Chondrocyte (in vitro differentiated cells): ENCODE data around the gene PIP4K2B. TPM values are rescaled to one million over a fixed set of nuclear protein-coding genes. Genes with fewer than 3 reads are reported as not detected.

Experiments used
- DNase-seq: peaks from one replicate; pipeline ENCODE4 v3.0.0; 2021; ENCODE audit warnings: mixed read lengths, low spot score
- H3K27ac Mint-ChIP-seq: one replicate; pipeline ENCODE4 v1.8.0; 2021; ENCODE audit warnings: mild to moderate bottlenecking, moderate library complexity, mixed read lengths; ENCODE audit not compliant: unreplicated experiment
- H3K27me3 Mint-ChIP-seq: 2 replicates; pipeline ENCODE4 v1.8.0; 2021; ENCODE audit warnings: low read depth, mixed read lengths
- H3K36me3 Mint-ChIP-seq: 2 replicates; pipeline ENCODE4 v1.8.0; 2021; ENCODE audit warnings: low read depth, mixed read lengths
- H3K4me1 Mint-ChIP-seq: 2 replicates; pipeline ENCODE4 v1.8.0; 2021; ENCODE audit warnings: low read depth, mild to moderate bottlenecking, mixed read lengths
- H3K4me3 Mint-ChIP-seq: one replicate; pipeline ENCODE4 v1.8.0; 2021; ENCODE audit warnings: mild to moderate bottlenecking, moderate library complexity, mixed read lengths; ENCODE audit not compliant: unreplicated experiment
- H3K9me3 Mint-ChIP-seq: 2 replicates; pipeline ENCODE4 v1.8.0; 2021; ENCODE audit warnings: low read depth, mixed read lengths
- total RNA-seq: library from RNA; stranded (reverse); gene quantifications from 3 replicates; pipeline ENCODE4 v1.2.1, GENCODE V29; 2021
- TF ChIP-seq, protein P1 (sequence below): fragments of 200-600 bp; sonication (generic); IDR thresholded peaks from 2 replicates; pipeline ENCODE4 v1.5.0; 2021; ENCODE audit warnings: antibody characterized with exemption, mild to moderate bottlenecking, moderate library complexity

PIP4K2B gene
- total RNA-seq, 1 donor from 2014 or later = 58.7 TPM

DNA sequence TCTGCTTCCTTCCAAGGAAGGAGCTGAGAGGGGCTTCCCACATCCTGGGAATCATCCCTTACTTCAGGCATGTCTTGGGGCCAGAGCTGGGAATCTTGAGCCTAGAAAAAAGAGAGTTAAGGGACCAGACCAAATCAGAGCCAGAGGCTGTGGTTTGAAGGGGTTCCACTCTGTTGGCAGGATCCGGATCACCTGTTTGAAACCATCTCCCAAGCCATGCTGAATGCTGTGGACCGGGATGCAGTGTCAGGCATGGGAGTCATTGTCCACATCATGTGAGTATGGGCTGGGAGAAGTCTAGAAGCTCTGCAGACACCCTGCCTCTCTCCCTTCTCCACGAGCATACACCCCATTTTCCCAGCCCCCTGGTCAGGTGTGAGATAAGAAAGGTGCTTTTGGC lies 37.1 kb downstream of the PIP4K2B start:
- Mint-ChIP-seq H3K4me3 (no peak overlapping the region), H3K36me3 (peaks cover 31% of the 10 kb centered on the region), H3K27ac (peak overlapping the region; percentile 27), H3K9me3 (no peaks in the 10 kb centered on the region), H3K27me3 (no peaks in the 10 kb centered on the region), H3K4me1 (no peaks in the 10 kb centered on the region)
- TF ChIP-seq, protein P1, sequence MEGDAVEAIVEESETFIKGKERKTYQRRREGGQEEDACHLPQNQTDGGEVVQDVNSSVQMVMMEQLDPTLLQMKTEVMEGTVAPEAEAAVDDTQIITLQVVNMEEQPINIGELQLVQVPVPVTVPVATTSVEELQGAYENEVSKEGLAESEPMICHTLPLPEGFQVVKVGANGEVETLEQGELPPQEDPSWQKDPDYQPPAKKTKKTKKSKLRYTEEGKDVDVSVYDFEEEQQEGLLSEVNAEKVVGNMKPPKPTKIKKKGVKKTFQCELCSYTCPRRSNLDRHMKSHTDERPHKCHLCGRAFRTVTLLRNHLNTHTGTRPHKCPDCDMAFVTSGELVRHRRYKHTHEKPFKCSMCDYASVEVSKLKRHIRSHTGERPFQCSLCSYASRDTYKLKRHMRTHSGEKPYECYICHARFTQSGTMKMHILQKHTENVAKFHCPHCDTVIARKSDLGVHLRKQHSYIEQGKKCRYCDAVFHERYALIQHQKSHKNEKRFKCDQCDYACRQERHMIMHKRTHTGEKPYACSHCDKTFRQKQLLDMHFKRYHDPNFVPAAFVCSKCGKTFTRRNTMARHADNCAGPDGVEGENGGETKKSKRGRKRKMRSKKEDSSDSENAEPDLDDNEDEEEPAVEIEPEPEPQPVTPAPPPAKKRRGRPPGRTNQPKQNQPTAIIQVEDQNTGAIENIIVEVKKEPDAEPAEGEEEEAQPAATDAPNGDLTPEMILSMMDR = no peak
- DNase-seq = no peak

DNA sequence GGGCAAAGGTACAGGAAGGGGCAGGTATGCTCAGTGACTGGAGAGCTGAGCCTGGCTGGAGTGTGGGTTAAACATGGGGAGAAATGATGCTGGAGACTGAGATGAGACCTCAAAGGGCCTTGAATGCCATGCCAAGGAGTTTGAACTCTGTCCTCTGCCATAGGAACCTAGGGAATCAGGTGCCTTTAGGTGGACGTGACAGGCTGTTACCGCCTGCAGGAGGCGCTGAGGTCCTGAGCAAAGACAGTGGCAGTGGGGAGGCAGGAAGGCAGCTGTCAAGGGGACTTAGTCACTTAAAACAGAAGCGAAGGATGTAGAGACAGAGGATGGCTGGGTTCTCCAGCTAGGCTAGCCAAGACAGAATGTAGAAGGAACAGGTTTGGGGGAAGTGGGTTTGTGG lies 37.7 kb downstream of the PIP4K2B start:
- TF ChIP-seq, protein P1 = peak; percentile 70
- H3K4me3 Mint-ChIP-seq = no peak overlapping the region
- no peaks in the 10 kb centered on the region for H3K27me3 Mint-ChIP-seq

DNA sequence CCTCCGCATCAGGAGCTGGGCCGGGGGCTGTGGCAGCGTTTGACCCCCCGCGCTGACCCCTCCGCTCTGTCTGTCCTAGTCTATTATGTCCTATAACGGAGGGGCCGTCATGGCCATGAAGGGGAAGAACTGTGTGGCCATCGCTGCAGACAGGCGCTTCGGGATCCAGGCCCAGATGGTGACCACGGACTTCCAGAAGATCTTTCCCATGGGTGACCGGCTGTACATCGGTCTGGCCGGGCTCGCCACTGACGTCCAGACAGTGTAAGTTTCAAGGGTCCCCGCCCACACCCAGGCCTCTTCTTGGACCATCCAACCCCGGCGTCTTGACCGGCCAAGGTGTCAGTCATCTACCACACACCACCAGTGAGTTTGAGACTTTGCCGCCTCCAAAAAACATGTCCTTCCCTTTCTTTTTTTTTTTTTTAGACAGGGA lies 46.3 kb downstream of the PIP4K2B start:
- Mint-ChIP-seq H3K9me3 (no peaks in the 10 kb centered on the region), H3K36me3 (peaks cover 3% of the 10 kb centered on the region), H3K27me3 (no peaks in the 10 kb centered on the region), H3K4me1 (peaks cover 39% of the 10 kb centered on the region), H3K4me3 (peak overlapping the region; percentile 93), H3K27ac (peak overlapping the region; percentile 95)
- DNase-seq = no peak
- TF ChIP-seq, protein P1 = no peak

More for the DNA sequence above, 37.7 kb downstream of the PIP4K2B start:
- H3K4me1 Mint-ChIP-seq = no peaks in the 10 kb centered on the region
- no peak for DNase-seq
- H3K27ac Mint-ChIP-seq = no peak overlapping the region
- H3K9me3 Mint-ChIP-seq = no peaks in the 10 kb centered on the region
- peaks cover 30% of the 10 kb centered on the region for H3K36me3 Mint-ChIP-seq

DNA sequence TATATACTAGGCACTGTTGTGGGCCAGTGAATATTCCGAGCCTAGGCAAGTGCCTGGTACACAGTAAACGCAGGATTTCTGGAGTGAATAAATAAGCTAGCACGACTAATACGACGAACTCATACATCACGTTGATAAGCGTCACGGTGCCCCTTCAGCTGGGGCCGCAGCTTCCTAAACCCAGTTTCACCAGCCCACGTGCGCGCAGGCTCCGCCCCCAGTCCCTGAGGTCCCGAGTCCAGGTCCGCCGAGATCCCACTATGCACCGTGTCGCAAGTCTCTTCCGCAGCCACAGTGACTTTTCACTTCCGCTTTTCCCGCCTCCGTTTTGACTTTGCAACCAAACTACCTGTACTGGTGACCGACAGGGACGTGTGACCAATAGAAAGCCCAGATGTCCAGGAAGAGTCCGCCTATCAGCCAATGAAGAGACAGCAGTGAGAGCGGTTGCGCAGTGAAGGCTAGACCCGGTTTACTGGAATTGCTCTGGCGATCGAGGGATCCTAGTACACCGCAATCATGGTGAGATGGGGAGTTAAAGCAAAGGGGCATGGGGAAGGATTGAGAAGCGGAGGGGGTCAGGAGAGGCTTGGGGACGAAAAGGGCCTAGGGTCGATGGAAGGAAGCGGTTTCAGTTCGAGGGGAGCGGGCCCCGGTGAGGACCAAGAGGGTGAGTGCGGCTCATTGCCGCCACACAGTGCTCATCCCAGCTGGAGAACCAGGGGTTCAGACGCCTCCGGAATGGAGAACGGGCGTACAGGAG lies 46.9 kb downstream of the PIP4K2B start, which contains the start of gene PSMB3:
PSMB3 (plus strand) TSS at position 434 of the 763 bp plus-strand sequence; CDS start at position 520, 86 bp downstream.
- Mint-ChIP-seq H3K4me1 (peaks cover 39% of the 10 kb centered on the region), H3K9me3 (no peaks in the 10 kb centered on the region), H3K27ac (peak within 1 kb of the TSS; percentile 95), H3K36me3 (peaks cover 3% of the 10 kb centered on the region), H3K4me3 (peak within 1 kb of the TSS; percentile 93), H3K27me3 (no peaks in the 10 kb centered on the region)
- TF ChIP-seq, protein P1 = no peak
- peak; percentile 97 for DNase-seq

DNA sequence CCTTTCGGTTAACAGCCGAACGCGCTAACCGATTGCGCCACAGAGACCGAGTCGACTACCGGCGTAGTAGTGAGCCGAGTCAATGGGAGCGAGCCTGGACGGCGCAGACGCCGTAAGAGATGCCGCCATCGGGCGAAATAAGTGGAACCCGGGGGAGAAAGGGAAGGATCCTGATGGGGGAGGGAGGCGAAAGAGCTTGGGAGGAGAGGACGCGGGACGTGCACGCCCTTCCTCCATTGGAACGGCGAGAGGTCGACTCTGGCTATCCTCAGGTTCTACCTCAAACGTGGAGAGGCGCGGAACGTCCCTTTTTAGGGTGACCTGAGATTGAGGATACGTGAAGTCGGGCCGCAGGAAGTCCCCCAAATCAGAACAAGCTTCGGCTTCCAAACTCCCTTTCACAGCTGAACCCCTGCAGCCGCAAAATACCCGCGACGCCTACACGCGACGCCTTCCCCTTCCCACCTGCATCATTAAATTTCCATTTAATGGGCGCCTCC lies 47.5 kb downstream of the PIP4K2B start:
- DNase-seq = no peak

More for the DNA sequence above, 47.5 kb downstream of the PIP4K2B start:
- Mint-ChIP-seq H3K9me3 (no peaks in the 10 kb centered on the region), H3K27me3 (no peaks in the 10 kb centered on the region), H3K4me1 (peaks cover 40% of the 10 kb centered on the region), H3K36me3 (peaks cover 3% of the 10 kb centered on the region), H3K27ac (peak overlapping the region; percentile 95), H3K4me3 (peak overlapping the region; percentile 93)
- TF ChIP-seq, protein P1 = no peak
